ENCODE results near the gene ABTB1.
"Not testable (repeated sequence)": the region's sequence is repeated elsewhere in the genome, so short reads cannot be mapped to it uniquely, and the experiment has no call there.

Gene ABTB1

DNA sequence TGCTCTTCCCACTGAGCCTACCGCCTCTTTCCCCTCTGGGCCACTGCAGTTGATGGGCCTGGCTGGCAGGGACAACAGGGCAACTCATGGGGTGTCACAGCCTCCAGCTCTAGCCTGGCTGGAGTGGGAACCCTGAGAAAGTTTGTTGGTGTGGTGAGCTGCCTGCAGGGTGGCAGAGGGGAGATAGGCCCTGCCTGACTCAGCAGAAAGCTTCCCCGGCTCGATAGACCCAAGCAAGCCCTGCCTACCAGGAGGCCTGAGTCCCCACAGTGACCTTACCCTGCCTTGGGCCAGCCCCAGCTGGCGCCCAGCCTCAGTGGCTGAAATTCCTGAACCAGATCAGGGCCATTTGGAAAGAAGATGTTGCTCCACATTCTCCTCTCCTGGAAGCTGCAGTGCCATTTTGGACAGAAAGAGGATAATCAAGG, 29.4 kb downstream of the ABTB1 start:
- DNase-seq (ENCODE audit: low read depth, low spot score) = no peak

DNA sequence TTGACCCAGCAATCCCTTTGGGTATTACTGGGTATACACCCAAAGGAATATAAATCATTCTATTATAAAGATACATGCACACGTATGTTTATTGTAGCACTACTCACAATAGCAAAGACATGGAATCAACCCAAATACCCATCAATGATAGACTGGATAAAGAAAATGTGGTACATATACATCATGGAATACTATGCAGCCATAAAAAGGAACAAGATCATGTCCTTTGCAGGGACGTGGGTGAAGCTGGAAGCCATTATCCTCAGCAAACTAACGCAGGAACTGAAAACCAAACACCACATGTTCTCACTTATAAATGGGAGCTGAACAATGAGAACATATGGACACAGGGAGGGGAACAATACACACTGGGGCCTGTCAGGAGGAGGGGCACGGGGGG, 32.1 kb downstream of the ABTB1 start:
- DNase-seq (ENCODE audit: low read depth, low spot score) = not testable (repeated sequence)

DNA sequence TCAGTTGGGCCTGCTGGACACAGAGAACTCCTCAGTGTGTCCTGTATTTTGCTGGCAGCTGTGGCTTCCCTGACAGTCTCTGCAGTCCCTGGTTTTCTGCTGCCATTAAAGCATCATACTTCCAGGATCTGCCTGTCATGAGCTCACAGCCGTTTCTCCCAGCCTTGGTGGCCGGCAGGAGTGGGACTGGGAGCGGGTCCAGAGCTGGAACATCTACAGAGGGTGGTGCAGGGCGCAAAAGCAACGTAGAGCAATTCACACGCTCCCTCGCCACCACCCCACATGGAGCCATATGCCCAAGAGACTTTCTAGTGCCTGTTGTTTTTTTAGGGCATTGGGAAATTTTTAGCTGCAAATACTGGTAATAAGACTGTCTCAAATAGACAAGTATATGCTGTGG, 33.6 kb downstream of the ABTB1 start:
- DNase-seq (ENCODE audit: low read depth, low spot score) = no peak

DNA sequence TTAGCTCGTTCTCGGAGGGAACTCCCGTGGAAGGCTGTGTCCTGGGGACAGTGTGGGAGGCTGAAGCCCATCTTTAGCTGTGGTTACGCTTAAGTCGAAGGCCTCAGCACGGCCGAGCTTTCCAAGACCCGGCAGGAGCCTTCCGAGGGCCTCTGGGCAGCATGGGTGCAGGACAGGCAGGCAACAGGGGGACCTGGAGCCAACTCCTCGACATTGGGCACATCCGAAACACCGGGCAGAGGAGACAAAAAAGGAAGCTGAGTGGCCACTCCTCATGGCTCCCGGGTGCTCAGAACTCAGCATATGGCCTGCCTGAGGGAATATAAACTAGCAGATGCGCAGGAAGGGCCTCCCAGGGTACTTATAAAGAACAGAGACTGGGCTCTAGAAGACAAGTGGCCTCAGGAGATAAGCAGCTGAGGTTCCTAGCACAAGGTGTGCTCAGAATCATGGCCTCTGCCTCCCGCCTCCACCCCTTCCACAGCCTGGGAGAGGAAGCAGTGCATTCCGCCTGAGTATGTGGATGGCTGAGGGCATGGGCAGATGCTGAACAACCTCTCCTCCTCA, 34.1 kb downstream of the ABTB1 start:
- DNase-seq (ENCODE audit: low read depth, low spot score) = no peak

DNA sequence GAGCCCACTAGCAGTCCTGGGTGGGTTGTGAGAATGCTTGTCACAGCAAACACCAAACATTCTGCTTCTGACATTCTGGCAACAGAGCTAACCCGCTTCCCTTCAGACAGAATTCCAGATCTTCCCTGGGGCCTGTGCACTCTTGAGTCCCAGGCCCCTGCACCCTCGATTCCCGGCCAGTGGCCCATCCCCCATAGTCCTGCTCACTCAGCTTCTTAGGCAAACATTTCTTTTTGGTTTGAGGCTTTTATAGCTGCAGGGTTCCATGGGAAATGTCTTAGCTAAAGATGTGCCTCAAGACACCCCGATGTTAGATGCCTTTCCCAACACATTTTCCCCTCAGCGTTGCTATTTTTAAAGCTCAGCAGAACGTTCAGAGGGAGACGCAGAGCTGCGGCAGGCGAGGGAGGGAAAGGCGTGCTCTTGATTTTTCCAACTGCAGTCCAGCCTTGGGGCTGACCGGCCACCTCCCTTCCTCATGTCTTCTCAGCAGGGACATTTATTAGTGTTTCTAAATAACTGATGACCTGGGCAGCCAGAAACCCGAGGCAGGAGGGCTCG, 35.2 kb downstream of the ABTB1 start:
- DNase-seq (ENCODE audit: low read depth, low spot score) = no peak

DNA sequence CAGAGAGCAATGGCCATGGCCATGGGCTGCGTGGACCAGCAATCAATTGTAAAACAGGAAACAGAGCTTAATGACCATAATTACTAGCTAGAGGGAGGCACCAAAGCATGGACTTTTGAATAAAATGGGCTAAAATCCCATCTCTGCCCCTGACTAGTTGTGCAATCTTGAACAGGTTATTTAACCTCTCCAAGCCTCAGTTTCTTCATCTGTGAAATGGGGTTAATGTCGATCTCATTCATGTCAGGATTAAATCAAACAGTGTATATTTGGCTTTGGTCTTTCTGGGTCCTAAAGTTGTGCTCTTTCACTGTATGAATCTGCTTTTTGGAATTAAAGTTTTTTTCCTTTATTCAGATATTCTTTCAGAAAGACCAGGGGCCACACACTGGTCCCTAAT, 36.1 kb downstream of the ABTB1 start:
- no peak for DNase-seq (ENCODE audit: low read depth, low spot score)

DNA sequence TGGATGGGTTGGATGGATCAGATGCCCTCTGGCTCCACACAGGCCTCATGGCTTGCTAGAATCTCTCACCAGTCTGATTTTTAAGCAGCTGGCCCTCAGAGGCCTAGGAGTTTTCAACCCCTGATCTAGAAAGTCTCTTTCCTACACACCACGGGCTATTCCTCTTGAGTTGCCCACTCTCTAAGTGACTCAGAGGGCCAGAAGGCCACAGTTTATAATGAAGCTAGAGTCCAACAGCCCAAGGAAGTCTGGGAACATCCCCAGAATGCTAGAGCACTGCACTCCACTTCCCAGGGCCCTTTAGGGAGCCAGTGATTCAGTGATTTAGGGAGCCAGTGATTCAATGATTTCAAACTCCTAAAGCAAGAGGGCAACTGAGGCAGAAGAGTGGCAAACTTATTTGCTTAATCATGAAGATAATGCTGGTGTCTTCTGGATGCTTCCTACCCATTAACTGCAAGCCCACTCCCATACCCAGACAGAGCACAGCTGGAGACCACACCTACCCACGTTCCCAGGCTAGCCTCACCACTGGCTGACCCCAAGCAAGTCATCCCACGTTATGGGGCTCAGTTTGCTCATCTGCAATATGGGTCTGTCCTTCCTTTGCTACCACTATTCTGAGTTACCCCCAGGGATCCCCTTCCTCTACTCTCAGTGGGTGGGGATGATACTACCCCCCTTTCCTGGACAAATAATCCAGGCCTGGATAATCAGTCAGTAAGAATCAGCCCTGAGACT, 36.7 kb downstream of the ABTB1 start:
- DNase-seq (ENCODE audit: low read depth, low spot score) = no peak

DNA sequence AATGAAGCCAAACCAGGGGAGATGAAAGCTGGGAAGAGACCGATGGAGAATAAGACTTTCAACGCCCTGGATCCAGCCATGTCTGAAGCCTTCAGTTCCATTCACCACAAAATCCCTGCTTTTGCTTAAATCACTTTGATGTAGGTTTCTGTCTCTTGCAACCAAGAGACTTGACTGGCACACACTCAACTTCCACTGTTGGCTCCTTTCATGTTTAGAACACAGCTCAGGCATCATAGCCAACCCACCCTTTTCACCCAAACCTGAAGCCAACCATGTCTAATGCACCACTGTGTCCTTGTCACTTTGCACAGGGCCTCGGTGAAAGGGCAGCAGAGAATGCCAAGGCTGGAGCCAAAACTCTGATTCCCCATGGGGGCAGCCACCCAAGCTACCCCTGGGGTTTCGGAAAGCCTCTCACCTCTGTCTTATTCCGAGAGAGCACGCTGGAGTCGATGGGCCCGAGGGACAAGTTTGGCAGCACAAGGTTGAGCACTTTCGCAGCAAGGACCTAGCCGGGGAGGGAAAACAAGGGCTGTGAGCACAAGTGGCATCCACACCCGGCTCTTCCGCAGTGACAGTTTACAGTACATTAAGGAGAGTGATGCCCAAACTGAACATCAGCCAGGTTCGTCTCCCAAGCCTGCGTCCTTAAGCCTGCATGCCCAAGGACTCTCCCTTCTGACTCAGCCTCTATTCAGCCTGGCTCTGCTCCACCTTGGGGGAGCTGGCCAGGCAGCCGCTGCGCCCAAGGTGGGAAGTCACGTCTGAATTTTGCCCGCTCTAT, 37.6 kb downstream of the ABTB1 start:
- DNase-seq (ENCODE audit: low read depth, low spot score) = no peak

DNA sequence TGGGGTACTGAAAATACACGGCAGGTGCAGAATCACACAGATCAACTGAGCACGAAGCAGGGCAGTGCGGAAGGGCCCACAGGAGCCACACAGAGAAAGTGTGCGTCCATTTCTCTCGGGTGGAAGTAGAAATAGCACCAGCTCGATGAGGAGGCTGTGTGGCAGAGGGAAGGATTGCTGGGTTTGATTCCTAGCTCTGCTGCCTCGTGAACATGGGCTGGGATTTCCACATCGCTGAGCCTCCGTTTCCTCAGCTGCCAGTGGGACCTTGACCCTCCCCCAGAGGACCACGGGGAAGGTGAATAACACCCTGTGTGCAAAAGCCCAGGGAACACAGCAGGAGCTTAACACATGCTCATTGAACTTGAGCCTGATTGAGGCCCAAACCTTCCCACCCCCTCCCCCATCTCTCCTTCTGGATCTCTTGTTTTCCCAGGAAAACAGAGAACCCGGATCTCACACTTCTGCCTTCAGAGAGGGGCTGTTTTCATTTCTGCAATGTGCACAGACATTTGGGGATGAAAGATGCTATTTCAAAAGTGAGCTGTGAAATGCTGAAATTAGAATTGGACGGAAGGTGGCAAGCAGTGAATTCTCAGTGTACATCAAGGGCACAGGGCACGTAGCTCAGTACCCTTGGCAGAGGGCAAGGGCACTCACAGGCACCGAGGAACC, 38.4 kb downstream of the ABTB1 start:
- DNase-seq (ENCODE audit: low read depth, low spot score) = no peak

DNA sequence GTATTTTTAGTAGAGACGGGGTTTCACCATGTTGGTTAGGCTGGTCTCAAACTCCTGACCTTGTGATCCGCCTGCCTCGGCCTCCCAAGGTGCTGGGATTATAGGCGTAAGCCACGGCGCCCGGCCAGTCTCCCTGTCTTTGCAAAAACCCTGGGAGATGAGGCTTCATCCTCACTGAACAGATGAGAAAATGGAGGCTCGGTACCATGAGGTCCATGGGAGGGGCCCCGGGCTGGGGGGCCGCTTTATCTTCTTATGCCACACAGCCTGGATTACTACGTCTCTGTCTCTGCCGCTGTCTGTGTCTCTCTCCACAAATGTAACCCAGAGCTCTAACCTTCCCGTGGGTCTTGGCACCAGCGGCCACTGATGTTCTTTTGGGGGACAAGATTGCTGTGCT, 39.1 kb downstream of the ABTB1 start:
- DNase-seq (ENCODE audit: low read depth, low spot score) = no peak

DNA sequence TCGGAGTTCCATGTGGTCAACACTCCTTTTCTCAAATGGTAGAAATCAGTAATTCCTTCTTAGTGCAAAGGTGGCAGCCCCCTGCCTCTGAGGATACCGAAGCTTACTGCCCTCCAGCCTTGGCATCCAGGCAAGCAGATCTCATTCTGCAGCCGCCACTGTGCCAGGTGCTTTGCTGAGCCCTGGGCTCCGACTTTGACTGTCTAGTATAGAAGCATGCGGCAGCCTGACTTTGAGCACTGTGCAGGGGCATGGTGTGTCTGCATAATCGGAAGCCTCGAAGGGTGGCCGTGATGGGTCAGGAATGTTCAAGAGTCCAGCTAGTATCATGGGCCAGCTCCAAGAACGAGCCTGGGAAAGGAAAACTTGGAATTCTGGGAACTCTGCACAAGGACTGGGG, 39.7 kb downstream of the ABTB1 start:
- DNase-seq (ENCODE audit: low read depth, low spot score) = no peak

DNA sequence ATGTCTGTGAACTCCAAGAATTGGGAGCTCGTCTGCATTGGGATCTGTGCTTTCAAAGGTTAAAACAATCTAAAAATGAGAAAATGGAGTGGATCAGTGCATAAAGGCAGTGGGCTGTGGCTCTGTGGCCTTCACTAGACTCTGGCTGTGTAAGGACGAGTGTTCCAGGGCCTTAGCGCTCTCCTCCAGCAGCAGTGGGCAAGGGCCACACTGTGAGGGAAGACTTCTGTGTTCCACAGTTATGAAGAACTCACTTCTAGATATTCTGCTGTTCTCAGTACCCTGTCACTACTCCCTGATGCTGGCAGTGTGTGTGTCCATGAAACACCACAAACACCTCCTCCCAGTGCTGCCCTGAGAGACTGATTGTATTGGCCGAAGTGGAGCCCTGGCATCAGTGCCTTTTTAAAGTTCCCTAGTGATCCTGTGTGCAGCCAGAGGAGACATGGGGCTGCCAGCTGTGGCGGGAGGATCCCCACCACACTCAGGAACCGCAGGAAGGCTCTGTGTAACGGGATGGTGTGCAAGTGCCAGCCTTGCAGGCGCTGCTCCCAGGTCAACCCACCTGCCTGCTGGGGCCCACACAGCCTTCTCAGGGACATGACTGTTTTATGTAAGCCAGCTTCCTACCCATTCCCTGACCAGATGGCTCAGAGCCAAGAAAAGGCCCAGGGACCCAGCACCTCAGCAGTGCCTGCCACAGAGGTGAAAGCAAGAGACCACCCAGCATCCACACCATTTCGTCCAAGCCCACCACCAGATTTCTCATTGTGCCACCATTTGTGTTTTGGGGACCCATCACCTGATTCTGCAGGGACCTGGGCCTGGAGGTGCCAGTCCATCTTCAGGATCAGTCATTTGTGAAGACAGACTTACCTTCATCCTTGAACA, 40.4 kb downstream of the ABTB1 start:
- no peak for DNase-seq (ENCODE audit: low read depth, low spot score)

DNA sequence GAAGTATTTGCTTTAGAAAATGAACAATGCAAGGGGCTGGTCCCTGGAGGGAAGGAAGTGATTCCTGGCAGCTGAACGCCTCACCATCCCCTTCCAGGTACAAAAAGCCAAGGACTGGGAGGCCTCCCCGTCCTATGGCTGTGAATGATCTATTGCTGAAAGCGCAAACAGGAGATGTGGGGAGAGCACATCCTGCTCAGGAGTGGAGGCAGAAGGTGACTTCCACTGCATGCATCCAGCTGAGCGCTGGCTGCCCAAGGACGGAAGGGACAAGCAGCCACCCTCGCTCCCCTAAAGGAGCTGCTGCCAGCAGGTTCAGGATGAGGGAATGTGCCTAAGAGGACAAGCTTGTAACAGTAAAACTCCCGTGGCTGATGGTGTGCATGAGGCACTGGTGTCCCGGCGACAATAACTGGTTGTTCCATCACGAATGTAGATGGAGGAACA, 41.4 kb downstream of the ABTB1 start:
- DNase-seq (ENCODE audit: low read depth, low spot score) = no peak

DNA sequence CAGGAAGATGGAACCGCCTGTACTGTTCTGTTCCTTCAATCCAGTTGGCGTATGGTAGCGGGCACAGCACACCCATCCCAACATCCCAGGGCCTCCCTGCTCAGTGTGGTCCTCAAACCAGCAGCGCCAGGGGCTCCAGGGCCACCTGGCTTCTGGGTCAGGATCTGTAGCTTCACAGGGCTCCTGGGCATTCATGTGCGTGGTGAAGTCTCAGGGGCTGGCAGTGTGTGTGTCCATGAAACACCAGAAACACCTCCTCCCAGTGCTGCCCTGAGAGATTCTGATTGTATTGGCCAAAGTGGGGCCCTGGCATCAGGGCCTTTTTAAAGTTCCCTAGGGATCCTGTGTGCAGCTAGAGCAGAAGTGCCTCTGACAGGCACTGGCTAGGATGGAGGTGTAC, 42.1 kb downstream of the ABTB1 start:
- DNase-seq (ENCODE audit: low read depth, low spot score) = no peak

DNA sequence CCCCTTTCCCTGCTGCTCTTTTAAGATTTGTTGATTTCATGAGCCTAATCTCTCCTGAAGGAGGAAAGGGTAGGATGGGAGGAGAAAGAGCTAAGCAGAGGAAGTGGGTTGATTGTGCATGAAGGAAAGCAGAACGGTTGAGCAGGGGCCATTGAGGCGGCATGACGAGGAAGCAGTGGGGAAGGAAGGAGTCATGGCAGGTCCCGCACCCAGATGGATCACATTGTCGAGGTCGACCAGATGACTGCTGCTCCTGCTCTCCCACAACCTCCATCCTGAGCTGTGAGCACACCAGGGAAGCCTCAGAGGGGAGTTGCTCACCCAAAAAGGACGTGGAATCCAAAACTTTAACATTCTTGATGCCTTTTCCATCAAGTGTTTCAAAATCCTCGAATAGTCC, 42.8 kb downstream of the ABTB1 start:
- no peak for DNase-seq (ENCODE audit: low read depth, low spot score)

DNA sequence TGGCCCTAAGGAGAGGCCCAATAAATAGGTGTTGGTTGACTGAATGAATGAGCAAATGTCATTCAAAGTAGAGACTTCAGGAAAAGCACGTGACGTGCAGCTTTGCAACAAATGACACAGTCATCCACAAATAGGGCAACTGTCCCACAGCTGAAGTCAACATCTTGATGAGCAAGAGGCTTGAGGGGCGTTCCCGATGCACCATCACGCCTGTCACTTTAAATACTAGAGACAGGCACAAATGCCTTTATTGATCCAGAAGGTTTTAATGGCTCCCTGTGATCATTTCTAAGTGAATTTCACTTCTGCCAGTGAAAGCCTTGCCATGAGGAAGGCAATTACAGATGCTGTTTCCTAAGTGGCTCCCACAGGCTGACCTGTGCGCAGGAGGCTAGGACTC, 43.6 kb downstream of the ABTB1 start:
- no peak for DNase-seq (ENCODE audit: low read depth, low spot score)

DNA sequence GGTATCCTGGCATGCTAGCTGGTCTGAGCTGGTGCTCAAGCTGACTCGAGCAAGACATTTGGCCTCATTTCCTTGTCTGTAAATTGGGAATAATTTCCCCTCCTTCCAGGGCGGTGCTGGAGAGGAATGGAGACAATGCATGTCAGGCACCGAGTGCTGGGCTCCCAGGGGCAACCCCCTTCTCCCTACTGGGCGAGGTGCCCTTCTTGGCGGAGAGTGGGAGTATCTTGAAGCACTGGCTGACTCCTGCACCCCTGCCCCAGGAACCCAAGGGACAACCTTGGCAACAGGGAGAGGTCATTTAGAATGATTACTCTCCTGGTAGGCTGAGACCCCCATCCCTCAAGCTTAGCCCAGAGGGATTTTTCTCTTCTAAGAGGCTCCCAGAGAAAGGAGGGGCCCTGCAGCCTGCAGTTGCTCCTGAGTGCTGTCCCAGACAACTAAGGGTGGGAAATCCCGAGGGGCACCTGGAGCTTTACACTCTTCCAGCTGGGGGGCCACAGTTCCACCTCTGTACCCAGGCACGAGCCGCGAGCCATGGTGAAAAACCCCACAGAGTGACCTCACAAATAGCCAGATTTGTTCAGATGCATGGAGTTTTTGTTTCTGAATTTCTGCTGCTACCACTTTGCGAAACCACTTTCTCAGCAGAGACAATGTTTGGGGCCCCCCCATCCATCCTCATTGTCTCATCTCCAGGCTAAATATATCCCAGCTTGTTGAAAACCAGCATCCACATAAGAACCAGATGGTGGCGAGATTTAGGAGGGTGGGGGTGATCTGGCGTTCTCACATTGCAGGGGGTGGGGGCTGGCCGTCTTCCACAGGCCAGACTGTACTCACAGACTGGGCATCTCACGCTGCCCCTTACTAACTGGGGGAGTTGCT, 44.8 kb downstream of the ABTB1 start:
- no peak for DNase-seq (ENCODE audit: low read depth, low spot score)

DNA sequence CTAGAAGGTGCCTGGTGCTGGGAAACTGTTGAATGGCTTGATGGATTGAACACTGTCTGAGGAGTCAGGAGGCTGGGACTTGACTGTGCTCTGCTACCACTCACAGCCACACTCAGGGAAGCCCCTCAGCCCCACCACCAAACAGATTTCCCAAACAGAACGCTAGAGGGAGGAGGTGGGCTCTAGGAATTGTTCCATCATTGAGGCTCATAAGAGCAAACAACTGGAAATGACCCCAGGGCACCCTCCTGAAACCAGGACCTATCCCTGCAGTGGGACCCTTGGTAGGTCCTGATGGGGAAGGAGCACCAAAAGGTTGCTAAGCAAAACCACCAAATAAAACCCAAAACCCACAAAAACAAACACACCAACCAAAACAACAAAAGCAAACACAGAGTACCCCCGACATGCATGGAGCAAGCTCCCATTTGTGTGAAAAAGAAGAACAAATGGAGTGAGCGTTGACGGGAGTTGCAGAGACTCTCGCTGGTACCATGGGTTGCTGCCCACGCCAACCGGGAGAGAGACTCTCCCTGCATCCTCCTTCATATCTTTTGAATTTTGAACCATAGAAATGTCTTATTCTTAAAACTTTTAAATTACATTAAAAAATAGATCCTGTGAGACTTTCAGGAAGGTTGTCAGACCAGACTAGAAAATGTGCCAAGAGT, 45.6 kb downstream of the ABTB1 start:
- no peak for DNase-seq (ENCODE audit: low read depth, low spot score)

DNA sequence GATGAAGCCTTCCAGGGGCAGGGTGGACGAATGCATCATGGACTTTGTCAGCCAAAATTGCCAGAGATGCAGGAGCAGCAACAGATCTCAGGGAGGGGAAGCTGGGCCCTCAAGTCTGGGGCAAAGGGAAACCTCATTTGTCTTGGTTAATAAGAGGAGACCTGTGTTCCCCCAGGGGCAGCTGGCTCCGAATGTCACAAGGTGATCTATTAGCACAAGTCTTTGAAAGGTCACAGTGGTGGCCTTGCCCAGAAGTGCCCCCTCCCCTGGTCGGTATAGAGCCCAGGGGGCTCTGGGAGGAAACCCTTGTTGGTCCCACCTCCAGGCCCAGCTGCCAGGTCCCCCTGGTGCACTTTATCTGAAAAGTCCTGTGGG, 46.2 kb downstream of the ABTB1 start:
- DNase-seq (ENCODE audit: low read depth, low spot score) = no peak

All from ELF-1 (cell line).